Ascending aorta (tissue), 2 donors: ENCODE data around the gene ATP11C. TPM values are rescaled to one million over a fixed set of nuclear protein-coding genes. Genes with fewer than 3 reads are reported as not detected.

Source experiments
- DNase-seq, 2 donors: peaks; one replicate each; pipeline ENCODE4 v3.0.0-alpha.2; 2019; ENCODE audit warnings: low spot score in 2 of 2
- H3K27ac ChIP-seq, 2 donors: fragments of 200-600 bp; sonication (generic); one replicate each; pipeline ENCODE4 v1.5.1; 2016 to 2017; ENCODE audit warnings: mild to moderate bottlenecking in 1 of 2
- H3K27me3 ChIP-seq: fragments of 200-600 bp; sonication (generic); one replicate; pipeline ENCODE4 v1.5.1; 2017
- H3K36me3 ChIP-seq, 2 donors: fragments of 200-600 bp; sonication (generic); one replicate each; pipeline ENCODE4 v1.5.1; 2016
- H3K4me1 ChIP-seq, 2 donors: fragments of 200-600 bp; sonication (generic); one replicate each; pipeline ENCODE4 v1.5.1; 2016 to 2017; ENCODE audit warnings: mild to moderate bottlenecking in 1 of 2
- H3K4me3 ChIP-seq, 2 donors: fragments of 200-600 bp; sonication (generic); one replicate each; pipeline ENCODE4 v1.5.1; 2016 to 2017; ENCODE audit warnings: mild to moderate bottlenecking in 1 of 2
- H3K9me3 ChIP-seq, 2 donors: fragments of 200-600 bp; sonication (generic); one replicate each; pipeline ENCODE4 v1.5.1; 2016
- CTCF ChIP-seq, 3 experiments: fragments of 200-600 bp in 2 of 3; fragments of 450-650 bp in 1 of 3; sonication (generic) in 2 of 3; IDR thresholded peaks; one replicate each; pipeline ENCODE4 v1.5.1; 2016 to 2019; ENCODE audit warnings: antibody characterized with exemption in 3 of 3, mild to moderate bottlenecking in 1 of 3, moderate library complexity in 1 of 3
- intact Hi-C: fragments of 100-400 bp; cut with DNase I; formaldehyde crosslinking; loops from one replicate; pipeline ENCODE4 v1.15.1; 2023
- total RNA-seq: library from RNA; depleted of rRNA; stranded (reverse); fragments of >200 nt; gene quantifications from one replicate; pipeline ENCODE4 v1.1.0, GENCODE V29; 2016

Gene ATP11C
- total RNA-seq: 16.4 TPM

GRCh38 chrX:139932901-139933796 lies at the start of gene ATP11C:
Gene ATP11C, minus strand, starts transcription at chrX:139933053. Its CDS starts 1,011 bp downstream, at chrX:139932042.
- peak within 1 kb of the TSS; percentile 92 to 96 for H3K27ac ChIP-seq
- intact Hi-C loops: loop anchor here (1.0 to 5.0 kb wide), 4 partner anchors 50 to 194 kb away; no protein-coding TSS in a partner anchor
- no peaks in the 10 kb centered on the region for H3K9me3 ChIP-seq
- H3K27me3 ChIP-seq: no peaks in the 10 kb centered on the region
- peak; percentile 36 to 86 for DNase-seq
- H3K4me3 ChIP-seq: peak within 1 kb of the TSS; percentile 66 to 82
- TF ChIP-seq CTCF (IDR thresholded peaks at IDR 0.05): peak in 1 of 3 experiments; percentile 12
- no peaks in the 10 kb centered on the region for H3K36me3 ChIP-seq
- no peaks in the 10 kb centered on the region for H3K4me1 ChIP-seq

- Histone ChIP-seq H3K4me3 (no peak overlapping the region), H3K4me1 (no peaks in the 10 kb centered on the region), H3K9me3 (no peaks in the 10 kb centered on the region), H3K36me3 (no peaks in the 10 kb centered on the region), H3K27ac (no peak overlapping the region), H3K27me3 (no peaks in the 10 kb centered on the region)
- intact Hi-C loops: no loop called here
- no peak for DNase-seq
- no peak for TF ChIP-seq CTCF (IDR thresholded peaks at IDR 0.05)
Observed at GRCh38 chrX:139974471-139974870, 41.6 kb upstream of the ATP11C start.

- DNase-seq: no peak
- Histone ChIP-seq H3K4me3 (no peak overlapping the region), H3K27me3 (no peaks in the 10 kb centered on the region), H3K36me3 (no peaks in the 10 kb centered on the region), H3K27ac (no peak overlapping the region), H3K9me3 (no peaks in the 10 kb centered on the region), H3K4me1 (no peaks in the 10 kb centered on the region)
- intact Hi-C loops: no loop called here
- TF ChIP-seq CTCF (IDR thresholded peaks at IDR 0.05): no peak
Observed at GRCh38 chrX:139972629-139973624, 40.1 kb upstream of the ATP11C start.

GRCh38 chrX:139972113-139972512 lies 39.3 kb upstream of the ATP11C start:
- Histone ChIP-seq H3K36me3 (no peaks in the 10 kb centered on the region), H3K4me3 (no peak overlapping the region), H3K27ac (no peak overlapping the region), H3K4me1 (no peaks in the 10 kb centered on the region), H3K9me3 (no peaks in the 10 kb centered on the region), H3K27me3 (no peaks in the 10 kb centered on the region)
- intact Hi-C loops: no loop called here
- no peak for DNase-seq
- TF ChIP-seq CTCF (IDR thresholded peaks at IDR 0.05): no peak

- no peak for TF ChIP-seq CTCF (IDR thresholded peaks at IDR 0.05)
- Histone ChIP-seq H3K36me3 (no peaks in the 10 kb centered on the region), H3K27me3 (no peaks in the 10 kb centered on the region), H3K27ac (no peak overlapping the region), H3K4me1 (no peaks in the 10 kb centered on the region), H3K9me3 (no peaks in the 10 kb centered on the region), H3K4me3 (no peak overlapping the region)
- intact Hi-C loops: no loop called here
- DNase-seq: no peak
Observed at GRCh38 chrX:139971394-139971749, 38.5 kb upstream of the ATP11C start.
